Measurements from ENCODE around the gene BLMH. TPM values are rescaled to one million over a fixed set of nuclear protein-coding genes. Genes with fewer than 3 reads are reported as not detected.
A peak's percentile ranks its signal among the peaks of the same experiment; 100 is the strongest.
"Not testable (repeated sequence)": the region's sequence is repeated elsewhere in the genome, so short reads cannot be mapped to it uniquely, and the experiment has no call there.

Gene BLMH
- total RNA-seq, 1 experiment from 2014 or later, result 53.8 TPM

GRCh38 chr17:30207655-30208054 lies 84.1 kb downstream of the BLMH start:
- no peak for DNase-seq (ENCODE audit: low read depth)

- no peak for DNase-seq (ENCODE audit: low read depth)
Measured at GRCh38 chr17:30203471-30203981, 88.2 kb downstream of the BLMH start.

- DNase-seq (ENCODE audit: low read depth), result not testable (repeated sequence)
Measured at GRCh38 chr17:30200656-30201055, 91.1 kb downstream of the BLMH start.

- no peak for DNase-seq (ENCODE audit: low read depth)
Measured at GRCh38 chr17:30200106-30200505, 91.6 kb downstream of the BLMH start.

GRCh38 chr17:30199600-30199999 lies 92.1 kb downstream of the BLMH start:
- DNase-seq (ENCODE audit: low read depth), result no peak

Small RNA genes within 50 kb of the gene (small RNA-seq; reads per million reads assigned to genes)
- gene RF00154, result 443 reads per million, percentile 98 among the genes with 10 or more reads in this experiment
- gene RNU6-1267P, result not detected

Other genes with a start within 250 kb of the BLMH start
- gene NSRP1, start 175.1 kb downstream of the BLMH start, total RNA-seq (2014; rRNA removed; shearing (Covaris generic)), result 8.1 and 14.1 TPM in 2 replicates
- not detected in 2 replicates for gene SLC6A4, start 56.2 kb downstream of the BLMH start, total RNA-seq (2014; rRNA removed; shearing (Covaris generic))
- gene TMIGD1, start 42.1 kb upstream of the BLMH start, total RNA-seq (2014; rRNA removed; shearing (Covaris generic)), result not detected in 2 replicates
- 30.8 and 55.9 TPM in 2 replicates for gene CPD, start 87.0 kb upstream of the BLMH start, total RNA-seq (2014; rRNA removed; shearing (Covaris generic))
- gene GOSR1, start 185.5 kb upstream of the BLMH start, total RNA-seq (2014; rRNA removed; shearing (Covaris generic)), result 20.8 and 27.4 TPM in 2 replicates

Measured in HT1080 (cell line).